GM21423 (cell line): ENCODE data around the gene GTF2F1.
"Not testable (repeated sequence)": the region's sequence is repeated elsewhere in the genome, so short reads cannot be mapped to it uniquely, and the experiment has no call there.

Experiments
- ATAC-seq: cut with Tn5 transposase; IDR thresholded peaks from one replicate; pipeline ENCODE4 v1.9.1; 2021; ENCODE audit warnings: mild to moderate bottlenecking, moderate library complexity; ENCODE audit not compliant: unreplicated experiment

GTF2F1 gene

DNA sequence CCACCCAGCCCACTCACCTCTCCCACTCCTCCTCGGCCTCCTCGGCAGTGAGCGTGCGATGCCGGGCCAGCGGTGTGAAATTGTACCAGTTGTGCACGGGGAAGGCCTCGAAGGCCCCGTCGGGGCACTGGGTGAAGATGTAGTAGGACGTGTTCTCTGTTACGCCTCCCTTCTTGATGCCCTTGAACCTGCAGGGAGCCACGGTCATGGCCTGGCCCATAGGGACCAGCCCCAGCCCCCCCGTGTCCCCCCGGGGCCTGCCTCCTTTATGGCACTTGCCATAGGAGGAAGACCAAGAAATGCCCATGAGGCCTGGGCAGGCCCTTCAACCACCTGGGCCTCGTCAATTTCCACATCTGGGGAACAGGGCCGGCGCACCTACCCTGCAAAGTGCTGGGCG, 5.6 kb downstream of the GTF2F1 start:
- no peak for ATAC-seq

GRCh38 chr19:6384381-6384780, 8.6 kb downstream of the GTF2F1 start:
- ATAC-seq, result no peak

GRCh38 chr19:6383188-6383587, 9.8 kb downstream of the GTF2F1 start:
- ATAC-seq, result no peak

DNA sequence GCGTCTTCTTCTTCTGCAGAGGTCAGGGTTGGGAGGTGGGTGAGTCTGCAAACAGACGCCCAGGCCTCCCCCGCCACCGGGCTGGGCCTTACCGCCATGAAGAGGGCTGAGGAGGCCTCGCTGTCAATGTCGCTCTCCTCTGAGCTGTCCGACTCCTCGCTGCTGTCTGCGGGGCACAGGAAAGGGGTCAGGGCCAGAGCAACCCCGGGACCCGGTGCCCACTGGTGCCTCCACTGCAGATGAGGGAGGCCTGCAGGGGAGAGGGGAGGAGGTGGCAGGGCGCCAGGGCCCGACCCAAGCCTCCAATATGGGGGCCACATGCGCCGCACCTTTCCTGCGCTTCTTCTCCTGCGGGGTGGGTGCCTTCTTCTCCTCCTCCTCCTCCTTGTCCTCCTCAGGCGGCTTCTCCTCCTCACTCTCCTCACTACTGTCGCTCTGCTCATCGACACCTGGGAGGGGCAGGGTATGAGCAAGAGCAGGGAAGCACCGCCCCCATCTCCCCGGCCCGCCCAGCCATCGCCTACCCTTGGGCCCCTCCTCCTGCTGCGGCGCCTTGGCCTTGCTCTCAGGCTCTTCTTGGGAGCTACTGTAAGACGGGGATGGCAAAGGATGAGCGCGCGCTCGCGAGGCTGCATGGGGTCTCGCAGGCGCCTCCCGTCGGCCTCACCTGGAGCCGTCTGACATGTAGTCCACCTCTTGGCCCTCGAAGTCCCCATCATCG, 11.8 kb downstream of the GTF2F1 start:
- ATAC-seq, result no peak

DNA sequence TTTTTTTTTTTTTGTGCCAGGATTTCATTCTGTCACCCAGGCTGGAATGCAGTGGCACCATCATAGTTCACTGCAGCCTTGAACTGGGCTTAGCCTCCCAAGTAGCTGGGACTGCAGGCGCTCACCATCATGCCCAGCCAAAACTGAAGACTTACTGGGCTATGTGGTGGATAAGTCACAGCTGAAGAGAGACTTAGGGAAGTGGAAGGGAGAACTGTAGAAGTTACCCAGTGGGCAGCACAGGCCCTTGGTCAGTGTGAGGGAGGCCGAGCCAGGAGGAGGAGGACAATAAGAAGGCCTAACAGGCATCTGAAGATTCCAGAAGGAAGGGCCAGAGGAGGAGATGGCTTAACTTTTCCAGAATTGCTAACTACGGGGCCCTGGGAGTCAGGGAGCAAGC, 13.2 kb downstream of the GTF2F1 start:
- ATAC-seq, result no peak

GRCh38 chr19:6378486-6378885, 14.5 kb downstream of the GTF2F1 start:
- ATAC-seq, result no peak

GRCh38 chr19:6378041-6378440, 14.9 kb downstream of the GTF2F1 start:
- ATAC-seq, result no peak

DNA sequence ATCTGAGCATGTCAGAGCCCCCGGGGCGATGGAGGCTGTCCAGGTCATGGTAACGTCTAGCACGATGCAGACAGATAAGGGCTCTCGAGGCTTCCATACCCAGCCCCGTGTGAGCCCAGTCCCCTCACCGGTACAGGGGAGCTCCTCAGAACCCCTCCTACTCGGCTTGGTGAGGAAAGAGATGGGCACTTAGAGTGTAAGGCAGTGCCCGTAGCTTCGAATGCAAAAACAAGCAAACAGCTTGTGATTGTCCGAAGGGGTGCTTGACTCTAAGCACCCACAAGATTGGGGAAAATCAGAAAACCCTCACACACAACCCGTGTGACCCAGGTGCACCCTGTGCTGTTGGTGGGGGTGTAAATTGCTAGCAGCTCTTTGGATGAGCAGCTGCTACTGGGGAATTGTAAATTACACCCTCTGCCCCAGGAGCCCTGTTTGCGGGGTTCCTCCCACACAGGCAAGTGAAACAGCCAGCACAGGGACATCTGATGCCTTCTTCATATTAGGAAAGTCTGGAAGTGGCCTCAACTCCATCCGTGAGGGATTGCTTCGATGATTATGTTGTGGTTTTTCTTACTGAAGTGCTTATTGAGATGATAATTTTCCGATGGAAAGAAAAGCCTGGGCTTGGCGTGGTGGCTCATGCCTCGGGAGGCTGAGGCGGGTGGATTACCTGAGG, 16.3 kb downstream of the GTF2F1 start:
- ATAC-seq, result no peak

DNA sequence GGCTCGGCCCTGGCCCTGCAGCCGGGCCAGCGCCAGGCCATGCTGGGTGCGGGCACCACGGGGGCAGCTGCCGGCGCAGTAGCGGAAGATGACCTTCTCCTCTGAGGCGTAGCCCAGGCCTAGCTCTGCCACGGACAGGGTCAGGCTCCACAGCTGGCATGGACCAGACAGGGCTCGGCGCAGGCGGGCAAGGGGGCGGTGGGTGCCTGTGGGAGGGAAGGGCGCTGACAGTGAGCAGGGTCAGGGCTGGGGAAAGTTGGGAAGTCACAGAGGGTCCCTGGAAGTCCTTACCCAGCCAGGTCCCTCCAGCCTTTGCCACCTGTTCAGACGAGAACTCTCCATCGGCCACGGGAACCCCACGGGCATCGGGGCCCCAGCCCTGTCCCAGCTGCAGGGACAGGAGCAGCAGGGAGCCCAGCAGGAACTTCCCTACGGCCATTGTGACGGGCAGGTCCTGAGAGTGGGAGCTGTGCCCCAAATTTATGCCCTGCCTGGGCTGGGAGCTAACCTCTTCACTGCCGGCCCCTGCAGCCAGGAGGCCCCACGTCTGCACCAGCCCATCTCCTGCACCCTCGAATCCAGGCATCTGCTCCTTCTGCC, 17.5 kb downstream of the GTF2F1 start, which contains the start of gene PSPN:
Gene PSPN, minus strand, starts transcription at position 523 of the 600 bp plus-strand sequence. Its CDS starts 84 bp downstream, at position 439.
- ATAC-seq, result no peak

DNA sequence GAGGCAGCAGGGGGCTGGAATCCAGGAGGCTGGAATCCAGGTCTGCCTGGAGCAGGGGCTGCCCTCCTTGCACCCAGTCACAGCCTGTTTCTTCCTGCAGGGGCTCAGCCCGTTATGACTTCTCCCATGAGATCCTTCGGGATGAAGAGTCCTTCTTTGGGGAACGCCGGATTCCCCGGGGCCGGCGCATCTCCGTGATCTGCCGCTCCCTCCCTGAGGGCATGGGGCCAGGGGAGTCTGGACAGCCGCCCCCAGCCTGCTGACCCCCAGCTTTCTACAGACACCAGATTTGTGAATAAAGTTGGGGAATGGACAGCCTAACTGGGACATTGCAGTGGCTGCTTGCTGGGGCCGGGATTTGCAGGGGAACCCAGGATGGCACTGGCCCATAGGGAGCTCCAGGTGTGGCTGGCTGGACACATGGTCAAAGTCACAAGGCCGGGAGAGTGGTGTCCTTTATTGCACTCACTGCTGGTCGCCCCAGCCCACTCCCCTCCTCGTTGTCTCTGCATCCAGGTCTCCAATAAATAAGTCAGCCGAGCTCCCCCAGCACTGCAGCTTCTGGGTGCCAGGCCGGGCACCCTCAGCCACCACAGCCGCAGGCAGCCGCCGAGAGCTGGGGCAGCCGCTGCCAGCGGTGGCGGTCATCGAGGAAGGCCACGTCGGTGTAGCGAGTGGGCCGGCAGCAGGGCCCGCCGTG, 18.1 kb downstream of the GTF2F1 start:
- ATAC-seq, result no peak

GRCh38 chr19:6374161-6374709, 18.7 kb downstream of the GTF2F1 start:
- no peak for ATAC-seq

GRCh38 chr19:6373813-6374108, 19.2 kb downstream of the GTF2F1 start:
- no peak for ATAC-seq

- ATAC-seq, result peak; percentile 48
These were observed 19.7 kb downstream of the GTF2F1 start for GRCh38 chr19:6373096-6373812.

DNA sequence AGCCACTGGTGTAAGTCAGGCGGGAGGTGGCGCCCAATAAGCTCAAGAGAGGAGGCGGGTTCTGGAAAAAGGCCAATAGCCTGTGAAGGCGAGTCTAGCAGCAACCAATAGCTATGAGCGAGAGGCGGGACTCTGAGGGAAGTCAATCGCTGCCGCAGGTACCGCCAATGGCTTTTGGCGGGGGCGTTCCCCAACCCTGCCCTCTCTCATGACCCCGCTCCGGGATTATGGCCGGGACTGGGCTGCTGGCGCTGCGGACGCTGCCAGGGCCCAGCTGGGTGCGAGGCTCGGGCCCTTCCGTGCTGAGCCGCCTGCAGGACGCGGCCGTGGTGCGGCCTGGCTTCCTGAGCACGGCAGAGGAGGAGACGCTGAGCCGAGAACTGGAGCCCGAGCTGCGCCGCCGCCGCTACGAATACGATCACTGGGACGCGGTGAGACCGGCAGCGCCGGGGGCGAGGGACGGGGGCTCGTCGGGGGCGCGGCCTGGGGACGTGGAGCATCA, 20.3 kb downstream of the GTF2F1 start, which contains the start of gene ALKBH7:
Gene ALKBH7, plus strand, starts transcription at position 201 of the 502 bp plus-strand sequence. Its CDS starts 27 bp downstream, at position 228.
- ATAC-seq, result peak; percentile 71

DNA sequence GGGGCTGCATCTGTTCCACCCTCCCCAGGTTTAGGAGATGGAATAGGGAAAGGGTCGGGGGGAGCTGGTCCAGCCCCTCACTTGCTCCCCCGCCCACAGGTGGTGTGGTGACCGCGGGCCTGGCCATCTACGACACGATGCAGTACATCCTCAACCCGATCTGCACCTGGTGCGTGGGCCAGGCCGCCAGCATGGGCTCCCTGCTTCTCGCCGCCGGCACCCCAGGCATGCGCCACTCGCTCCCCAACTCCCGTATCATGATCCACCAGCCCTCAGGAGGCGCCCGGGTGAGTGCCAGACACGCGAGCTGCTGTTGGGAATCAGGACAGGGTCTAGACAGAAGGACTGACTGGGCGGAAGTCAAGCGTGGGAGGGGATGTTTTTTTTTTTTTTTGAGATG, 28.6 kb downstream of the GTF2F1 start:
- ATAC-seq, result no peak

DNA sequence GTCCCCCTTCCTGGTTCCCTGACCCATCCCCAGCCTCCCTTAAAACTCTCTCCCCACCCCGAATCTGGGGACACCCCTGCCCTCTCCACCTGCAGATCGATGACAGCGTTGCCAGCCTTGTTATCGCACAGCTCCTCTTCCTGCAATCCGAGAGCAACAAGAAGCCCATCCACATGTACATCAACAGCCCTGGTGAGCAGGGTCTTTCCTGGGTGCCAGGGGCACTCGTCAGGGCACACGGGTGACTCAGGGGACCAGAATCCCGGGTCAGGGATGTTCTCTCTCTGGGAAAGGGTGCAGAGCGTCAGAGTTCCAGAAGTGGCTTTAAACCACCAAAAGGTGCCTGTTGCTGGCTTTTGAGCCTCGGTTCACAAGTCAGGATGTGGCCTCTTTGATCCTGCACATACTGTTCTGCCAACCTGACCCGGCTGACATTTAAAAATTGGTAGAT, 30.6 kb downstream of the GTF2F1 start:
- ATAC-seq, result no peak

- ATAC-seq, result no peak
These were observed 31.0 kb downstream of the GTF2F1 start for GRCh38 chr19:6362027-6362350.

- ATAC-seq, result not testable (repeated sequence)
These were observed 32.1 kb downstream of the GTF2F1 start for GRCh38 chr19:6360857-6361216.

DNA sequence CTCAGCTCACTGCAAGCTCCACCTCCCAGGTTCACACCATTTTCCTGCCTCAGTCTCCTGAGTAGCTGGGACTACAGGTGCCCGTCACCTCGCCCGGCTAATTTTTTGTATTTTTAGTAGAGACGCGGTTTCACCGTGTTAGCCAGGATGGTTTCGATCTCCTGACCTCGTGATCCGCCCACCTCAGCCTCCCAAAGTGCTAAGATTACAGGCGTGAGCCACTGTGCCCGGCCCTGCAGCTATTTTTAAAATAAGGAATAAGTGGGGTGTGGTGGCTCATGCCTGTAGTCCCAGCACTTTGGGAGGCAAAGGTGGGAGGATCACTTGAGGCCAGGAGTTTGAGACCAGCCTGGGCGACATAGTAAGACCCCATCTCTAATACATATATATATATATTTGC, 32.5 kb downstream of the GTF2F1 start:
- not testable (repeated sequence) for ATAC-seq

- no peak for ATAC-seq
These were observed 33.2 kb downstream of the GTF2F1 start for GRCh38 chr19:6359568-6360341.
